Panc1 (cell line): ENCODE data around the gene MRAS.

Source experiments
- TF ChIP-seq, protein P1 (sequence below): fragments of 450-650 bp; IDR thresholded peaks from 2 replicates; pipeline ENCODE4 v1.5.1; 2017; ENCODE audit warnings: mild to moderate bottlenecking
- TF ChIP-seq, protein P2 (sequence below), 2 experiments: IDR thresholded peaks; 2 replicates each; pipeline ENCODE4 v1.6.1; 2011 to 2012; ENCODE audit warnings: low read depth in 2 of 2, control low read depth in 1 of 2, low read length in 1 of 2, mild to moderate bottlenecking in 1 of 2, moderate library complexity in 1 of 2; ENCODE audit not compliant: insufficient read depth in 1 of 2

DNA sequence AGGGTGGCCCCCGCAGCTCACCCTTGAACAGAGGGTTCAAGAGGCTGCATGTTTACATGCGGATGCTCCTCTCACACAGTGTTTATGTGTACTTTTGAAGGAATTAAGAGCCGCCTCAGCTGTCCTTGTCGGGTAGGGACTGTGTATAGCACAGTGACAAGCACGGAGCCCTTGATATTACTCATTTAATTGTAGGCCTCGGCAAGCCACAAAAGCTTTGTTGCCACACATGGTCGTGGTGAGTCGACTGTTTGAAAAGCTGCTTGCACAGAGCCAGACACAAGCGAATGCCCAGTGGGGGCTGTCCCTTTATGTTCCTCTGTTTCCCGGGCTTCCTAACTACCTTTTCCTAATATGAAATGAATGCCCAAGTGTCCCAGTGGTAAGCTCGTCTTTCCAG, 90.5 kb downstream of the MRAS start:
- TF ChIP-seq, protein P1, sequence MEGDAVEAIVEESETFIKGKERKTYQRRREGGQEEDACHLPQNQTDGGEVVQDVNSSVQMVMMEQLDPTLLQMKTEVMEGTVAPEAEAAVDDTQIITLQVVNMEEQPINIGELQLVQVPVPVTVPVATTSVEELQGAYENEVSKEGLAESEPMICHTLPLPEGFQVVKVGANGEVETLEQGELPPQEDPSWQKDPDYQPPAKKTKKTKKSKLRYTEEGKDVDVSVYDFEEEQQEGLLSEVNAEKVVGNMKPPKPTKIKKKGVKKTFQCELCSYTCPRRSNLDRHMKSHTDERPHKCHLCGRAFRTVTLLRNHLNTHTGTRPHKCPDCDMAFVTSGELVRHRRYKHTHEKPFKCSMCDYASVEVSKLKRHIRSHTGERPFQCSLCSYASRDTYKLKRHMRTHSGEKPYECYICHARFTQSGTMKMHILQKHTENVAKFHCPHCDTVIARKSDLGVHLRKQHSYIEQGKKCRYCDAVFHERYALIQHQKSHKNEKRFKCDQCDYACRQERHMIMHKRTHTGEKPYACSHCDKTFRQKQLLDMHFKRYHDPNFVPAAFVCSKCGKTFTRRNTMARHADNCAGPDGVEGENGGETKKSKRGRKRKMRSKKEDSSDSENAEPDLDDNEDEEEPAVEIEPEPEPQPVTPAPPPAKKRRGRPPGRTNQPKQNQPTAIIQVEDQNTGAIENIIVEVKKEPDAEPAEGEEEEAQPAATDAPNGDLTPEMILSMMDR: no peak
- TF ChIP-seq, protein P2, sequence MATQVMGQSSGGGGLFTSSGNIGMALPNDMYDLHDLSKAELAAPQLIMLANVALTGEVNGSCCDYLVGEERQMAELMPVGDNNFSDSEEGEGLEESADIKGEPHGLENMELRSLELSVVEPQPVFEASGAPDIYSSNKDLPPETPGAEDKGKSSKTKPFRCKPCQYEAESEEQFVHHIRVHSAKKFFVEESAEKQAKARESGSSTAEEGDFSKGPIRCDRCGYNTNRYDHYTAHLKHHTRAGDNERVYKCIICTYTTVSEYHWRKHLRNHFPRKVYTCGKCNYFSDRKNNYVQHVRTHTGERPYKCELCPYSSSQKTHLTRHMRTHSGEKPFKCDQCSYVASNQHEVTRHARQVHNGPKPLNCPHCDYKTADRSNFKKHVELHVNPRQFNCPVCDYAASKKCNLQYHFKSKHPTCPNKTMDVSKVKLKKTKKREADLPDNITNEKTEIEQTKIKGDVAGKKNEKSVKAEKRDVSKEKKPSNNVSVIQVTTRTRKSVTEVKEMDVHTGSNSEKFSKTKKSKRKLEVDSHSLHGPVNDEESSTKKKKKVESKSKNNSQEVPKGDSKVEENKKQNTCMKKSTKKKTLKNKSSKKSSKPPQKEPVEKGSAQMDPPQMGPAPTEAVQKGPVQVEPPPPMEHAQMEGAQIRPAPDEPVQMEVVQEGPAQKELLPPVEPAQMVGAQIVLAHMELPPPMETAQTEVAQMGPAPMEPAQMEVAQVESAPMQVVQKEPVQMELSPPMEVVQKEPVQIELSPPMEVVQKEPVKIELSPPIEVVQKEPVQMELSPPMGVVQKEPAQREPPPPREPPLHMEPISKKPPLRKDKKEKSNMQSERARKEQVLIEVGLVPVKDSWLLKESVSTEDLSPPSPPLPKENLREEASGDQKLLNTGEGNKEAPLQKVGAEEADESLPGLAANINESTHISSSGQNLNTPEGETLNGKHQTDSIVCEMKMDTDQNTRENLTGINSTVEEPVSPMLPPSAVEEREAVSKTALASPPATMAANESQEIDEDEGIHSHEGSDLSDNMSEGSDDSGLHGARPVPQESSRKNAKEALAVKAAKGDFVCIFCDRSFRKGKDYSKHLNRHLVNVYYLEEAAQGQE (IDR thresholded peaks at IDR 0.05; ENCODE audit: insufficient read depth in 1 of 2, low read depth in 2 of 2, low read length in 1 of 2): no peak
